ENCODE data around the gene C11orf86.
"Not testable (repeated sequence)": the region's sequence is repeated elsewhere in the genome, so short reads cannot be mapped to it uniquely, and the experiment has no call there.

C11orf86 gene

GRCh38 chr11:66981976-66982578, 7.0 kb downstream of the C11orf86 start:
- no peak overlapping the region for H3K9ac ChIP-seq (ENCODE audit: insufficient read length)
- no peaks in the 10 kb centered on the region for H3K9me3 ChIP-seq (ENCODE audit: low read depth, low read length)
- H3K36me3 ChIP-seq (ENCODE audit: insufficient read depth, low read length): no peaks in the 10 kb centered on the region
- DNase-seq (ENCODE audit: low read depth, low spot score): no peak
- H3K4me3 ChIP-seq: no peak overlapping the region
- TF ChIP-seq EZH2 (IDR thresholded peaks at IDR 0.05): no peak
- no peak for TF ChIP-seq FOXP2 (optimal IDR thresholded peaks at IDR 0.05; ENCODE audit: control extremely low read depth, extremely low read length, insufficient read depth)
- TF ChIP-seq POLR2AphosphoS5 (IDR thresholded peaks at IDR 0.05; ENCODE audit: borderline replicate concordance, low read depth, low read length): no peak
- no peak overlapping the region for H3K27ac ChIP-seq

- DNase-seq (ENCODE audit: low read depth, low spot score): no peak
- Histone ChIP-seq H3K27ac (no peak overlapping the region), H3K4me3 (no peak overlapping the region), H3K36me3 (ENCODE audit: insufficient read depth, low read length) (no peaks in the 10 kb centered on the region), H3K9me3 (ENCODE audit: low read depth, low read length) (no peaks in the 10 kb centered on the region), H3K9ac (ENCODE audit: insufficient read length) (no peak overlapping the region)
- TF ChIP-seq EZH2 (IDR thresholded peaks at IDR 0.05) (no peak), POLR2AphosphoS5 (IDR thresholded peaks at IDR 0.05; ENCODE audit: borderline replicate concordance, low read depth, low read length) (no peak), FOXP2 (optimal IDR thresholded peaks at IDR 0.05; ENCODE audit: control extremely low read depth, extremely low read length, insufficient read depth) (no peak)
Measured at GRCh38 chr11:66983275-66983924, 8.3 kb downstream of the C11orf86 start.

- H3K27ac ChIP-seq: no peak overlapping the region
- H3K36me3 ChIP-seq (ENCODE audit: insufficient read depth, low read length): no peaks in the 10 kb centered on the region
- no peak for DNase-seq (ENCODE audit: low read depth, low spot score)
- no peak overlapping the region for H3K9ac ChIP-seq (ENCODE audit: insufficient read length)
- TF ChIP-seq EZH2 (IDR thresholded peaks at IDR 0.05) (no peak), POLR2AphosphoS5 (IDR thresholded peaks at IDR 0.05; ENCODE audit: borderline replicate concordance, low read depth, low read length) (no peak)
- H3K4me3 ChIP-seq: no peak overlapping the region
- no peaks in the 10 kb centered on the region for H3K9me3 ChIP-seq (ENCODE audit: low read depth, low read length)
Measured at GRCh38 chr11:66985508-66986177, 10.5 kb downstream of the C11orf86 start.

- TF ChIP-seq FOXP2 (optimal IDR thresholded peaks at IDR 0.05; ENCODE audit: control extremely low read depth, extremely low read length, insufficient read depth): no peak
- TF ChIP-seq POLR2AphosphoS5 (IDR thresholded peaks at IDR 0.05; ENCODE audit: borderline replicate concordance, low read depth, low read length): no peak
- H3K9ac ChIP-seq (ENCODE audit: insufficient read length): no peak overlapping the region
- no peaks in the 10 kb centered on the region for H3K36me3 ChIP-seq (ENCODE audit: insufficient read depth, low read length)
- no peak overlapping the region for H3K27ac ChIP-seq
- H3K9me3 ChIP-seq (ENCODE audit: low read depth, low read length): no peaks in the 10 kb centered on the region
- H3K4me3 ChIP-seq: no peak overlapping the region
- DNase-seq (ENCODE audit: low read depth, low spot score): no peak
Measured at GRCh38 chr11:66986178-66986545, 11.1 kb downstream of the C11orf86 start.

GRCh38 chr11:66987158-66987620, 12.1 kb downstream of the C11orf86 start:
- no peak overlapping the region for H3K27ac ChIP-seq
- H3K36me3 ChIP-seq (ENCODE audit: insufficient read depth, low read length): no peaks in the 10 kb centered on the region
- no peak overlapping the region for H3K4me3 ChIP-seq
- no peaks in the 10 kb centered on the region for H3K9me3 ChIP-seq (ENCODE audit: low read depth, low read length)
- H3K9ac ChIP-seq (ENCODE audit: insufficient read length): no peak overlapping the region
- TF ChIP-seq FOXP2 (optimal IDR thresholded peaks at IDR 0.05; ENCODE audit: control extremely low read depth, extremely low read length, insufficient read depth): no peak
- no peak for TF ChIP-seq EZH2 (IDR thresholded peaks at IDR 0.05)
- TF ChIP-seq POLR2AphosphoS5 (IDR thresholded peaks at IDR 0.05; ENCODE audit: borderline replicate concordance, low read depth, low read length): no peak
- DNase-seq (ENCODE audit: low read depth, low spot score): no peak

- Histone ChIP-seq H3K27ac (no peak overlapping the region), H3K9ac (ENCODE audit: insufficient read length) (no peak overlapping the region), H3K4me3 (no peak overlapping the region), H3K9me3 (ENCODE audit: low read depth, low read length) (no peaks in the 10 kb centered on the region), H3K36me3 (ENCODE audit: insufficient read depth, low read length) (no peaks in the 10 kb centered on the region)
- no peak for TF ChIP-seq EZH2 (IDR thresholded peaks at IDR 0.05)
- no peak for TF ChIP-seq FOXP2 (optimal IDR thresholded peaks at IDR 0.05; ENCODE audit: control extremely low read depth, extremely low read length, insufficient read depth)
- no peak for TF ChIP-seq POLR2AphosphoS5 (IDR thresholded peaks at IDR 0.05; ENCODE audit: borderline replicate concordance, low read depth, low read length)
- DNase-seq (ENCODE audit: low read depth, low spot score): no peak
Measured at GRCh38 chr11:66987924-66988637, 13.0 kb downstream of the C11orf86 start.

GRCh38 chr11:66988741-66989140, 13.6 kb downstream of the C11orf86 start:
- not testable (repeated sequence) for H3K9me3 ChIP-seq (ENCODE audit: low read depth, low read length); H3K27ac ChIP-seq; H3K4me3 ChIP-seq; H3K9ac ChIP-seq (ENCODE audit: insufficient read length); H3K36me3 ChIP-seq (ENCODE audit: insufficient read depth, low read length); DNase-seq (ENCODE audit: low read depth, low spot score)

- not testable (repeated sequence) for H3K9ac ChIP-seq (ENCODE audit: insufficient read length); H3K27ac ChIP-seq; DNase-seq (ENCODE audit: low read depth, low spot score); H3K9me3 ChIP-seq (ENCODE audit: low read depth, low read length); H3K4me3 ChIP-seq; H3K36me3 ChIP-seq (ENCODE audit: insufficient read depth, low read length)
Measured at GRCh38 chr11:66989360-66989759, 14.3 kb downstream of the C11orf86 start.

All from SK-N-MC (cell line).